Dedifferentiated amniotic fluid mesenchymal stem cell (primary cell): ENCODE data around the gene TCF12.

Experiments used
- DNase-seq: peaks from one replicate; pipeline ENCODE4 v3.0.0-alpha.2; 2016; ENCODE audit errors: extremely low spot score

The TCF12 gene

GRCh38 chr15:57335293-57335715, 416.9 kb downstream of the TCF12 start:
- DNase-seq = no peak

GRCh38 chr15:57335719-57336118, 417.3 kb downstream of the TCF12 start:
- DNase-seq = no peak

- no peak for DNase-seq
Measured at GRCh38 chr15:57337868-57338411, 419.5 kb downstream of the TCF12 start.

- DNase-seq = no peak
Measured at GRCh38 chr15:57339321-57339720, 420.9 kb downstream of the TCF12 start.
